Chondrocyte (in vitro differentiated cells): Measurements from ENCODE around the gene ALAD. TPM values are rescaled to one million over a fixed set of nuclear protein-coding genes. Genes with fewer than 3 reads are reported as not detected.
A peak's percentile ranks its signal among the peaks of the same experiment; 100 is the strongest.

ENCODE experiments used
- DNase-seq: peaks from one replicate; pipeline ENCODE4 v3.0.0; 2021; ENCODE audit warnings: mixed read lengths, low spot score
- H3K27ac Mint-ChIP-seq: one replicate; pipeline ENCODE4 v1.8.0; 2021; ENCODE audit warnings: mild to moderate bottlenecking, moderate library complexity, mixed read lengths; ENCODE audit not compliant: unreplicated experiment
- H3K27me3 Mint-ChIP-seq: 2 replicates; pipeline ENCODE4 v1.8.0; 2021; ENCODE audit warnings: low read depth, mixed read lengths
- H3K36me3 Mint-ChIP-seq: 2 replicates; pipeline ENCODE4 v1.8.0; 2021; ENCODE audit warnings: low read depth, mixed read lengths
- H3K4me1 Mint-ChIP-seq: 2 replicates; pipeline ENCODE4 v1.8.0; 2021; ENCODE audit warnings: low read depth, mild to moderate bottlenecking, mixed read lengths
- H3K4me3 Mint-ChIP-seq: one replicate; pipeline ENCODE4 v1.8.0; 2021; ENCODE audit warnings: mild to moderate bottlenecking, moderate library complexity, mixed read lengths; ENCODE audit not compliant: unreplicated experiment
- H3K9me3 Mint-ChIP-seq: 2 replicates; pipeline ENCODE4 v1.8.0; 2021; ENCODE audit warnings: low read depth, mixed read lengths
- total RNA-seq: library from RNA; stranded (reverse); gene quantifications from 3 replicates; pipeline ENCODE4 v1.2.1, GENCODE V29; 2021
- TF ChIP-seq, protein P1 (sequence below): fragments of 200-600 bp; sonication (generic); IDR thresholded peaks from 2 replicates; pipeline ENCODE4 v1.5.0; 2021; ENCODE audit warnings: antibody characterized with exemption, mild to moderate bottlenecking, moderate library complexity

Gene ALAD
- total RNA-seq, 1 donor from 2014 or later: 21.8 TPM

GRCh38 chr9:113425072-113425471 is 24.0 kb upstream of the ALAD start:
- H3K4me1 Mint-ChIP-seq: no peaks in the 10 kb centered on the region
- H3K27ac Mint-ChIP-seq: no peak overlapping the region
- no peaks in the 10 kb centered on the region for H3K27me3 Mint-ChIP-seq
- H3K36me3 Mint-ChIP-seq: no peaks in the 10 kb centered on the region
- no peaks in the 10 kb centered on the region for H3K9me3 Mint-ChIP-seq
- no peak overlapping the region for H3K4me3 Mint-ChIP-seq
- DNase-seq: no peak
- TF ChIP-seq, protein P1, sequence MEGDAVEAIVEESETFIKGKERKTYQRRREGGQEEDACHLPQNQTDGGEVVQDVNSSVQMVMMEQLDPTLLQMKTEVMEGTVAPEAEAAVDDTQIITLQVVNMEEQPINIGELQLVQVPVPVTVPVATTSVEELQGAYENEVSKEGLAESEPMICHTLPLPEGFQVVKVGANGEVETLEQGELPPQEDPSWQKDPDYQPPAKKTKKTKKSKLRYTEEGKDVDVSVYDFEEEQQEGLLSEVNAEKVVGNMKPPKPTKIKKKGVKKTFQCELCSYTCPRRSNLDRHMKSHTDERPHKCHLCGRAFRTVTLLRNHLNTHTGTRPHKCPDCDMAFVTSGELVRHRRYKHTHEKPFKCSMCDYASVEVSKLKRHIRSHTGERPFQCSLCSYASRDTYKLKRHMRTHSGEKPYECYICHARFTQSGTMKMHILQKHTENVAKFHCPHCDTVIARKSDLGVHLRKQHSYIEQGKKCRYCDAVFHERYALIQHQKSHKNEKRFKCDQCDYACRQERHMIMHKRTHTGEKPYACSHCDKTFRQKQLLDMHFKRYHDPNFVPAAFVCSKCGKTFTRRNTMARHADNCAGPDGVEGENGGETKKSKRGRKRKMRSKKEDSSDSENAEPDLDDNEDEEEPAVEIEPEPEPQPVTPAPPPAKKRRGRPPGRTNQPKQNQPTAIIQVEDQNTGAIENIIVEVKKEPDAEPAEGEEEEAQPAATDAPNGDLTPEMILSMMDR: no peak

DNA sequence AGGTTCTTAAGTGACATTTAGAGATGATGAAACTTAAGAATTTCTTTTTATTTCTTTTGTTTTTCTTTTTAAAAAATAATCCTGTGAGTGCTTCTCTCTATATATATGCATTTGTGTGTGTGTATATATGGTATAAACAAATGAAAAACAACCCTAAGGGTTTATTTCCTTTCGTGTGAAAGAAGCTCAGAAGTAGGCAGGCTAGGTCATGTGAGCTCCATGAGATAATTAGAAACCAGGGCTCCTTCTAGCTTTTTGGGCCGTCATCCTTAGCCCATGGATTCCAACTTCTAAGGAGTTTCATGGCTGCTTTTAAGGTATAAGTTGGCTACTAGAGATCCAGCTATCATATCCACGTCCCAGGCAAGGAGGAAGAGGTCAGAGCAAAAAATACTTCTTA is 20.6 kb upstream of the ALAD start:
- Mint-ChIP-seq H3K27me3 (no peaks in the 10 kb centered on the region), H3K9me3 (no peaks in the 10 kb centered on the region), H3K4me3 (no peak overlapping the region), H3K4me1 (no peaks in the 10 kb centered on the region), H3K36me3 (no peaks in the 10 kb centered on the region), H3K27ac (no peak overlapping the region)
- DNase-seq: no peak
- TF ChIP-seq, protein P1: no peak

DNA sequence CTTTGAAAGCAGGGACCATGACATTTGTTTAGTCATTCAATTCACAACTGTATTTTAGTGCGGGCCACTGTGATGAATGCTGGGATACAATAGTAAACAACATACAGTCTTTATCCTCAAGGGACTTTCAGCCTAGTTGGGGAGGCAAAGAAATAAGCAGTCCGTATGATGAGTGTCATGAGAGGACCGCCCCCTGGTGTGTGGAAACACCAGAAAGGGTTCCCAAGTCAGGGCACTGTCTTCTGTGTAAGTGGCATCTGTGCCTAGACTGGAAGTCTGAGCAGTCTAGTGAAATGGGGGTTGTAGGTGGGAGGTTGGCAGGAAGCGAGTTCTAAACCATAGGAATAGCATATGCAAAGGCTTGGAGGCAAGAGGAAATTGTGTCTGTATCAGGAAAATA is 16.3 kb upstream of the ALAD start:
- no peak overlapping the region for H3K4me3 Mint-ChIP-seq
- TF ChIP-seq, protein P1: no peak
- H3K9me3 Mint-ChIP-seq: no peaks in the 10 kb centered on the region
- no peaks in the 10 kb centered on the region for H3K36me3 Mint-ChIP-seq
- no peak for DNase-seq
- H3K27ac Mint-ChIP-seq: no peak overlapping the region
- H3K4me1 Mint-ChIP-seq: no peaks in the 10 kb centered on the region
- H3K27me3 Mint-ChIP-seq: no peaks in the 10 kb centered on the region

GRCh38 chr9:113416149-113416721 is 15.2 kb upstream of the ALAD start:
- Mint-ChIP-seq H3K4me3 (no peak overlapping the region), H3K9me3 (no peaks in the 10 kb centered on the region), H3K27ac (no peak overlapping the region), H3K27me3 (no peaks in the 10 kb centered on the region), H3K4me1 (no peaks in the 10 kb centered on the region), H3K36me3 (no peaks in the 10 kb centered on the region)
- DNase-seq: no peak
- TF ChIP-seq, protein P1: no peak

DNA sequence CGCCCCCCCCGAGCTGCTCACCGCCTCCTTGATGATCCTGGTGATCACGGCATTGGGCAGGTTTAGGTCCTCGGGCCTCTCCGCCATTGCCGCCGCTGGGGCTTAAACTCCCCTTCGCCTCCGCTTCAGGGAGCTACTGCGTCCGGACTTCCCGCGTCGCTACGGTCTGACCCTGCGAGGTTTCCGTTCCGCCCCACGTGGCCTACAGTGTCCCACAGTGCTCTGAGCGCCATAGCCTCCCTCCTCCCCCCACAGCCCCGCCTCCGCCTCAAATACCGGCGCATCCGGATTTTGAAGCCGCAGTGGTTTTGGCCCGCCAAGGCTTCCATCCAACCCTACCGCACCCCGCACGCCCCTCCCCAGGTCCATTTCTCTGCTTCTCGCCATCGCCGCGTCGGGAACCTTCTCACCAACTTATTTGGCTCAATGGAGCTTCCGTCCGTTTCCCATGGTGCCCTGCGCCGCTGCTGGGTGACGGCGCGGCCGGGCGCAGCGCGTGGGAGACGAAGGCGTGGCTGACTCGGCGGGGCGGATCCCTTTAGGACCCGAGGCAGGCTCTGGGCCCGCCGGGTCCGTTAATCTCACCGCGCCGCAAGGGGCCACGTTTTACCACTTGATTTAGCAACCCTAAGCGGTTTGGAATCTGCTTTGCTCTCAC is 9.3 kb upstream of the ALAD start, which contains the start of the genes C9orf43 and POLE3:
C9orf43 (plus strand) TSS at position 541 of the 658 bp plus-strand sequence. CDS start 2,747 bp downstream, outside the sequence.
POLE3 (minus strand) TSS at position 469 of the 658 bp plus-strand sequence; CDS start at position 87, 382 bp downstream.
- no peak for DNase-seq
- Mint-ChIP-seq H3K36me3 (peaks cover 7% of the 10 kb centered on the region), H3K4me3 (peak within 1 kb of the TSS; percentile 94), H3K27ac (peak within 1 kb of the TSS; percentile 99), H3K9me3 (no peaks in the 10 kb centered on the region), H3K27me3 (no peaks in the 10 kb centered on the region), H3K4me1 (peaks cover 17% of the 10 kb centered on the region)
- TF ChIP-seq, protein P1: peak; percentile 32
